Duodenal mucosa (tissue), 2 donors: Measurements from ENCODE around the gene RPS6KA4.

Experiments
- H3K27ac ChIP-seq: one replicate; pipeline ENCODE4 v1.7.0; 2013; ENCODE audit warnings: low read depth, low read length
- H3K27me3 ChIP-seq, 2 donors: one replicate each; pipeline ENCODE4 v1.7.0; 2013; ENCODE audit warnings: low read length in 2 of 2, control low read depth in 1 of 2; ENCODE audit not compliant: insufficient read depth in 2 of 2, control insufficient read depth in 1 of 2
- H3K36me3 ChIP-seq, 2 donors: one replicate each; pipeline ENCODE4 v1.7.0; 2013; ENCODE audit warnings: low read length in 2 of 2, control low read depth in 1 of 2; ENCODE audit not compliant: insufficient read depth in 2 of 2, control insufficient read depth in 1 of 2
- H3K4me1 ChIP-seq, 2 donors: one replicate each; pipeline ENCODE4 v1.7.0; 2013; ENCODE audit warnings: low read length in 2 of 2, control low read depth in 1 of 2; ENCODE audit not compliant: insufficient read depth in 2 of 2, control insufficient read depth in 1 of 2
- H3K4me3 ChIP-seq, 2 donors: one replicate each; pipeline ENCODE4 v1.7.0; 2013; ENCODE audit warnings: low read length in 2 of 2, low read depth in 1 of 2
- H3K9ac ChIP-seq, 2 donors: one replicate each; pipeline ENCODE4 v1.7.0; 2013; ENCODE audit warnings: low read length in 2 of 2, low read depth in 1 of 2
- H3K9me3 ChIP-seq, 2 donors: one replicate each; pipeline ENCODE4 v1.7.0; 2013; ENCODE audit warnings: low read length in 2 of 2, control low read depth in 1 of 2; ENCODE audit not compliant: control insufficient read depth in 1 of 2

RPS6KA4 gene

GRCh38 chr11:64400667-64401066, 41.7 kb downstream of the RPS6KA4 start:
- Histone ChIP-seq H3K9ac (no peak overlapping the region), H3K27ac (no peak overlapping the region), H3K27me3 (peaks cover 0 to 13% of the 10 kb centered on the region in 2 donors), H3K36me3 (no peaks in the 10 kb centered on the region), H3K4me1 (no peaks in the 10 kb centered on the region), H3K4me3 (no peak overlapping the region), H3K9me3 (no peaks in the 10 kb centered on the region)

DNA sequence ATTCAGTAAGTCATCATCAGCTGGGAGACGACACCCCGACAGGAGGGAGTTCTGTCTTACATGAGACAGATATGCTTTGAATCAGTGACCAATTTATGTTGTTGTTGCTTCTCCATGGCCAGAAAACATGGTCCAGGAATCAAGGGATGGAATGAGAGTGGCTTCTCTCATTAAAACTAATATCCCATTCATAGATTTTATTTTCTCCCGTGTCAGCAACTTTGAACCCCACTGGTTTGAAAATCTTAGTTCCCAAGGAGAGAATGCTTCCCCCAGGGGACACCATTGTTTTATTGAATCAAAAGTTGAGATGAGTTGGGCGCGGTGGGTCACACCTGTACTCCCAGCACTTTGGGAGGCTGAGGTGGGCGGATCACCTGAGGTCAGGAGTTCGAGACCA, 42.8 kb downstream of the RPS6KA4 start:
- Histone ChIP-seq H3K9me3 (no peaks in the 10 kb centered on the region), H3K4me1 (no peaks in the 10 kb centered on the region), H3K9ac (no peak overlapping the region), H3K27me3 (peaks cover 0 to 13% of the 10 kb centered on the region in 2 donors), H3K36me3 (no peaks in the 10 kb centered on the region), H3K4me3 (no peak overlapping the region), H3K27ac (no peak overlapping the region)

DNA sequence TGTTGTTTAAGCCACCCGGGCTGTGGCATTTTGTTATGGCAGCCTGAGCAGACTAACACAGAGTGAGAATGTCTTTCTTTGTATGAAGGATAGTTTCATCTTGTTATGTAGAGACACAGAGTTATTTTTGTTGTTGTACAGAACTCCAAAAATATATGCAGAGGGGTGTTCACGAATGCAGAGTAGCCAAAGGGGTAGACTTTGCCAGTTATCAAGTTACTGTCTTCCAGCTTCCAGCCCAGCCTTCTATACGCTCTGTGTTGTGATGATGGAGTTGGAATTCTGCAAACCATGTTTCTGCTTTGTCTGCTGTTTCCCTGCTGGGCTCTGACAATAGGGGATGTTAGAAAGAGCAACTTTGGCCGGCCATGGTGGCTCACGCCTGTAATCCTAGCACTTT, 44.1 kb downstream of the RPS6KA4 start:
- Histone ChIP-seq H3K27me3 (peaks cover 0 to 13% of the 10 kb centered on the region in 2 donors), H3K9me3 (no peaks in the 10 kb centered on the region), H3K27ac (no peak overlapping the region), H3K36me3 (no peaks in the 10 kb centered on the region), H3K4me3 (no peak overlapping the region), H3K4me1 (no peaks in the 10 kb centered on the region), H3K9ac (no peak overlapping the region)

DNA sequence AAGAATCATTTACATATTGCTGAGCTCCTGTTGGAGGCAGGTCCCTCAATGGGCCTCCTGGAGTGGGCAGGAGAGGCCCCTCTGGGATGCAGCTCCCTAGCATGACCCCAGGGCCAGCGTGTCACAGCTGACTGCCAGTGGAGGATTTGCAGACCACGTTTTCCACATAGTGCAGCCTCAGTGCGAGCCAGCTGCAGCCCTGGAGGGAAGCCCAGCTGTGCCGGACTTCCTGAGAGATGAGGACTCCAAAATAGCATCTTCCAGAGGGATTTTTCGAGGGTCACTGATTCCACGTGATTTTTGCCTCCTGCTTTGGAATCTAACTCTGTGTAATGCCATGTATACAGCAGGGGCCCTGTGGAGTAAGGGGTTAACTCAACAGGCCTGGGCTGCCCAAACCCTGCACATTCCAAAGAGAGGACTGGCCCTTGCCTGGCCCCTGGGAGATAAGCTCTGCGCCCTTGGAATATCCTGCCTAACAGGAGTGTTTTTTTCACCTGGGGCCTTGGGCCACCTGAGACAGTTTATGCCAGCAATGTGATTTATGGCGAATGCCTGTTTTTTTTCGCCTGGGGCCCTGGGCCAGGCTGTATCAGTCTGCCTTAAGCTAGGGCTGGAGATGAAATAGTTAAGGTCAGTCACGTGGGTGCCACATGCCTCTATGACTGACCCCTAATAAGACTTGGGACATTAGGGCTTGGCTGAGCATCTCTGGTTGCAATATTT, 47.4 kb downstream of the RPS6KA4 start:
- no peaks in the 10 kb centered on the region for H3K36me3 ChIP-seq
- H3K9me3 ChIP-seq: no peaks in the 10 kb centered on the region
- no peak overlapping the region for H3K9ac ChIP-seq
- no peaks in the 10 kb centered on the region for H3K4me1 ChIP-seq
- H3K27ac ChIP-seq: no peak overlapping the region
- H3K4me3 ChIP-seq: no peak overlapping the region
- peaks cover 0 to 3% of the 10 kb centered on the region in 2 donors for H3K27me3 ChIP-seq

GRCh38 chr11:64407221-64407620, 48.3 kb downstream of the RPS6KA4 start:
- H3K36me3 ChIP-seq: no peaks in the 10 kb centered on the region
- H3K27ac ChIP-seq: no peak overlapping the region
- H3K9me3 ChIP-seq: no peaks in the 10 kb centered on the region
- H3K4me1 ChIP-seq: no peaks in the 10 kb centered on the region
- H3K9ac ChIP-seq: no peak overlapping the region
- no peak overlapping the region for H3K4me3 ChIP-seq
- peaks cover 0 to 3% of the 10 kb centered on the region in 2 donors for H3K27me3 ChIP-seq

GRCh38 chr11:64407630-64408029, 48.7 kb downstream of the RPS6KA4 start:
- Histone ChIP-seq H3K9me3 (no peaks in the 10 kb centered on the region), H3K27ac (no peak overlapping the region), H3K36me3 (no peaks in the 10 kb centered on the region), H3K9ac (no peak overlapping the region), H3K4me3 (no peak overlapping the region), H3K27me3 (peaks cover 0 to 3% of the 10 kb centered on the region in 2 donors), H3K4me1 (no peaks in the 10 kb centered on the region)

DNA sequence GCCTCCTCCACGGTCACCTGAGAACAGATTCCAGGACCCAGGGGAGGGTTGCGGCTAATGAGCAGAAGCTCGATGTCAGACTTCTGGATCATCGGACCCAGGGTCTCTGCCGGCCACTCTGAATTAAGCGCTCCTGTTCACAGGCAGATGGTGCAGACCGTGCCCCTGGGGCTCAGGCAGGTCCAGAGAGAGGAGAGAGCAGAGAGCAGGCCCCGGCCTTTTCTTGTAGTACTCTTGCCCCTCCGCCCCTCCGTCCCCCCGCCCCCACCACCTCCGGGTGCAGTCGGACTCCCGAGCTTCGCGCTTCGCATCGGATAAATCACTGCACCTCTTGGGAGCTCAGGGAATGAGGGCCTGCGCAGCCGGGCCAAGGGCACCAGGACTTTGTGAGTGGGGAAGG, 50.3 kb downstream of the RPS6KA4 start:
- no peak overlapping the region for H3K4me3 ChIP-seq
- no peaks in the 10 kb centered on the region for H3K4me1 ChIP-seq
- H3K27me3 ChIP-seq: peaks cover 0 to 1% of the 10 kb centered on the region in 2 donors
- H3K9me3 ChIP-seq: no peaks in the 10 kb centered on the region
- H3K36me3 ChIP-seq: no peaks in the 10 kb centered on the region
- no peak overlapping the region for H3K9ac ChIP-seq
- no peak overlapping the region for H3K27ac ChIP-seq

- H3K9ac ChIP-seq: no peak overlapping the region
- H3K4me3 ChIP-seq: no peak overlapping the region
- no peaks in the 10 kb centered on the region for H3K36me3 ChIP-seq
- no peak overlapping the region for H3K27ac ChIP-seq
- no peaks in the 10 kb centered on the region for H3K9me3 ChIP-seq
- no peaks in the 10 kb centered on the region for H3K27me3 ChIP-seq
- H3K4me1 ChIP-seq: no peaks in the 10 kb centered on the region
Observed at GRCh38 chr11:64409707-64410403, 50.9 kb downstream of the RPS6KA4 start.

- Histone ChIP-seq H3K36me3 (no peaks in the 10 kb centered on the region), H3K9ac (no peak overlapping the region), H3K27me3 (no peaks in the 10 kb centered on the region), H3K4me1 (no peaks in the 10 kb centered on the region), H3K9me3 (no peaks in the 10 kb centered on the region), H3K4me3 (no peak overlapping the region), H3K27ac (no peak overlapping the region)
Observed at GRCh38 chr11:64410404-64410734, 51.4 kb downstream of the RPS6KA4 start.

- Histone ChIP-seq H3K9ac (no peak overlapping the region), H3K4me3 (no peak overlapping the region), H3K9me3 (peaks cover 0 to 2% of the 10 kb centered on the region in 2 donors), H3K27ac (no peak overlapping the region), H3K36me3 (no peaks in the 10 kb centered on the region), H3K4me1 (no peaks in the 10 kb centered on the region), H3K27me3 (no peaks in the 10 kb centered on the region)
Observed at GRCh38 chr11:64413417-64413816, 54.5 kb downstream of the RPS6KA4 start.
